Right ventricle myocardium superior (tissue), 1 donor: ENCODE results near the gene LSAMP. TPM values are rescaled to one million over a fixed set of nuclear protein-coding genes. Genes with fewer than 3 reads are reported as not detected.
A peak's percentile ranks its signal among the peaks of the same experiment; 100 is the strongest.

Experiments
- ATAC-seq: fragments of 200-7000 bp; cut with Tn5 transposase; one replicate; pipeline ENCODE4 v1.9.1; 2020; ENCODE audit warnings: mild to moderate bottlenecking; ENCODE audit not compliant: poor library complexity
- DNase-seq: peaks from one replicate; pipeline ENCODE4 v3.0.0-alpha.2; 2020
- intact Hi-C: fragments of 100-400 bp; cut with DNase I; formaldehyde crosslinking; loops from one replicate; pipeline ENCODE4 v1.11.2; 2022
- total RNA-seq: library from RNA; stranded (reverse); fragmentation: NEBNext Ultra II Directional; extraction: Animal tissue kit (Norgen Biotek cat#: 25700); gene quantifications from one replicate; pipeline ENCODE4 v1.2.1, GENCODE V29; 2021
- donor health status: DM: no; HTN: yes; CAD: no; lungs with severe emphysema.

LSAMP gene
- total RNA-seq, 1 donor from 2014 or later = 5.2 TPM

DNA sequence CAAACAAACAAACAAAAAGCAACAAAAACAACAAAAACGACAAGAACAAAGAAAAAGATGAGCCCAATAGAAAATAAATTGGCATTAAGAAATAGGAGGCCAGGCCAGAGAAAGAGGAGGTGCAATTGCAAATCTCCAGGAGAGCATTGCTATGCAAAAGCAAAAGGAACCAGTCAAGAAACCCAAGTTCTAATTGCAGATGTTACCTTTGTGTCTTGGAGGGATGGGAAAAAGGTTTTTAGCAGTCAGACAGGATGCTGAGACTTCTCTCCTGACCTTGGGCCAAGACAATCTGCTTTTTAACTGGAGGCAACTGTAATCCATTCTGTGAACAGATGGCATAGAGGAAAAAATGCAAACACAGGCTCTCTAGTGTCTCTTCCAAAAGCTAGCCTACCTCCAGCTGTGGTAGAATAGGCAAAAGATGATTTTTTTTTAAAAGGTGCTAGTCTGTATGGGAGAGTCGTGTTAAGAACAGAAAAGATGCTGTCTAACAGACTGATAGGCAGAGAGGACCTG, 56.4 kb downstream of the LSAMP start:
- no peak for ATAC-seq
- DNase-seq = no peak
- intact Hi-C loops = no loop called here

DNA sequence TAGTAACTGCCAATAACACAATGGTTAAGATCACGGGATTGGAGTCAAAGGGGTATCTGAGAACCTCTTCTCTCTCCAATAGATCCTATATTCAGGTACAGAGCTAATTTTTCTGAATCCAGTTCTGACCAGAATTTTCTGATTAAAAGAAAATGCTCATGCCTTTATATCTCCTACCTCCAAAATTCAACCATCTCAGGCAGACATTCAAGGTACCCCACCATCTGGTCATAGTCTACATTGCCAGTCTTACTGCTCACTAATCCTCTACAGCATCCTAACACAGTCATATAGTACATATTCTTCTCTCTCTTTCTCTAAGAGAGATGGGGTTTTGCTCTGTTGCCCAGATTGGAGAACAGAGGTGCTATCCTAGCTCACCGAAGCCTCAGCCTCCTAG, 59.1 kb downstream of the LSAMP start:
- ATAC-seq (no peak), DNase-seq (no peak)
- intact Hi-C loops = no loop called here

DNA sequence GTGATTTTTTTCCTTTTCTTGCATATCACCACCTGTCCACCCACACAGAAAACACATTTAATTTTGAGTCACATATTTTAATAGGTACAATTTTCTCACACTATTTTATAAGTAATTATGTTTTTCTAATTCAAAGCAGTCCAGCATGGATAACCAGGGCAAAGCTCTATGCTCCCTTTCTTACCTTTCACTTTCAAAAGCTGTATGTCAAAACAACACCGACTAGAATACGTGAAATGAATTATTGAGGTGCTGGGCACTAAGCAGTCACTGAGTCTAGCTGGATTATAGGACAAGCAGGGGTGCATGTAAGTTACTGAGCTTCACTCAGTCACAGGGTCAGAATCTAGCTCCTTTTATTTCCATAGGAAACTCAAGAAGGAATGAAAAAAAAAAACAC, 60.6 kb downstream of the LSAMP start:
- DNase-seq (no peak), ATAC-seq (no peak)
- intact Hi-C loops = no loop called here

DNA sequence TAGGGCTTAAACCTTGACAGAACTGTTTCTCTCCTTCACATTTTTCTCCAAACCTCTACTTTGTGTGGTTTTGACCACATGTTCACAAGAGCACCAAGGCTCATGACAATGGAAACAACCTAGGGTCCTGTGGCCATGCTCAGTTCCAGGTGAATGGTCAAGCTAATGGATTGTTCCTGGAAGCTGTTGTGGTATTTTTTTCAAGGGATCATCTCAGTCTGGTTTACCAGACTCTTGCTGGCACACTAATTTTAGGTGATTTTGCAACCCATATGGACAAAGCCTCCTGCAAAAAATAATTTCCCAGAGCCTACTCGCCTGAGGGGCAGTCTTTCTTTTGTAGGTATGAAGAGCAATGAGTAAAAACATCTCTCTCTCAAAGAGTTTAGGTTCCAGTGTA, 67.2 kb downstream of the LSAMP start:
- DNase-seq (no peak), ATAC-seq (no peak)
- intact Hi-C loops = no loop called here

DNA sequence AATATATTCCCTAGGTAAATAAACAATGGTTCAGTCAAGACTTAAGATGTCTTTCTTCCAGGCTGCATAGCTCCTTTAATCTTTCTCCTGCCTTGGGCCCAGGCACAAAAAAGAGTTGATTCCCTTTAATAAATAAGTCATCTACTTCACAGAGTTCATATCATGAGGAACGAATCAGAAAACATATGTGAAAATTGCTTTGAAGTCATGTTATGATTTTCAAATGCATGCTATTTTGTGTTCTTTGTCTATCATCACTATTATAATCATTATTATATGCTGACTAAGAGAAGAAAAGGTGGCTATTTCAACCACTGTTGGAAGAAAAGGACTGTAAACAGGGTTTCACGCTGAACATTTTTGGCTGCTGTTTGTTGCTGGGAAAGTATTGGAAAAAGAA, 70.4 kb downstream of the LSAMP start:
- DNase-seq (no peak), ATAC-seq (no peak)
- intact Hi-C loops = no loop called here

DNA sequence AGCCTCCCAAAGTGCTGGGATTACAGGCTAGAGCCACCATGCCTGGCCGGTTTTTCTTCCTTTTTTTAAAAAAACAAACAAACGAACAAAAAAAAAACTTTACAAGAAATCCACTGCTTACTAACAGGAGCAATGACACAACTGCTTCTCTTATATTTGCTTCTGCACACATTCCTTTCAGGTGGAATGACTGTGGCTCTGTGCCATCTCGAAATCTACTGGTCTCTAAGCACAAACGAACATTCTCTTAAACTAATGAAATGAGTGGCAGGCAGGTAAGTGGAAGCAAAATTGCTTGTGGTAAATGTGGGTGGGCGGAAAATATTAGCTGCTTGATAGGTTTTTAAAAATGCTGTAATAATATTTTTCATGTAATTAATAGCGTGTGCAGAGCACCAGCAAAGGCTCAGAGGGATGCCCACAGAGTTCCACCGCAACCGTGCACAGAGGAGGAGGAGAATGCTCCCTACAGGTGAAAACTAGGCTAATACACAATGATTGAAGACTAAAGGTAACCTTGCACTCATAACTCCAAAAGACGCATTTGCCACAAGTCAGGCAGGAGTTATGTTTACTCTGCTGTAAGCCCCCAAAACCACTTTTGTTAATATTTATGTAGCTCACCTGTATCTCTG, 77.4 kb downstream of the LSAMP start:
- DNase-seq (no peak), ATAC-seq (no peak)
- intact Hi-C loops = no loop called here

DNA sequence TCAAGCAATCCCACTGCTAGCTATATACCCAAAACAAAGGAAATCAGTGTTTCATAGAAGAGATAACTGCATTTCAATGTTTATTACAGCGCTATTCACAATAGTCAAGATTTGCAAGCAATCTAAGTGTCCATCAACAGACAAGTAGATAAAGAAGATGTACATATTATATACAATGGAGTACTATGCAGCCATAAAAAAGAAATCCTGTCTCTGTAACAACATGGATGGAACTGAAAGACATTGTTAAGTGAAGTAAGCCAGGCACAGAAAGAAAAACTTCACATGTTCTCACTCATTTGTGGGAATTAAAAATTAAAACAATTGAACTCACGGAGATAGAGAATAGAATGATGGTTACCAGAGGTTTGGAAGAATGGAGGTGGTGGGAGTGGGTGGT, 89.2 kb downstream of the LSAMP start:
- DNase-seq (no peak), ATAC-seq (no peak)
- intact Hi-C loops = no loop called here

DNA sequence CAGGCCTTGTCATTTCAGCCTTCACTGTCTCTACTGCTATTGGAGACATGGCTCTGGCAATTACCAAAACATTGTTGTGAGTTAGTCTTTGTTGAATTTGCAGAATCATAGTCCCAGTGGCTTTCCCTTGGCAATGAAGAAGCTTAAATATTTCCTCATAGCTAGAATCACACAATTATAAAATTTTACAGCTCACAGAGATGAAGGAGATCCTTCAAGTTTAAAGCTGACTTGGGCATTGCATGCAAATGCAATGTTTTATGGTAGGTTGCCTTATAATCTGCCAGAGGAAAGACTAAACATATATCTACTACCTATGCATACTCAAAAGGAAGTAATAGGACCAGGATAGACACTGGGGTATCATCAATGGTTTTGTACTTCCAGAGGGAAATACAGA, 90.9 kb downstream of the LSAMP start:
- no peak for ATAC-seq
- intact Hi-C loops = no loop called here
- DNase-seq = no peak

DNA sequence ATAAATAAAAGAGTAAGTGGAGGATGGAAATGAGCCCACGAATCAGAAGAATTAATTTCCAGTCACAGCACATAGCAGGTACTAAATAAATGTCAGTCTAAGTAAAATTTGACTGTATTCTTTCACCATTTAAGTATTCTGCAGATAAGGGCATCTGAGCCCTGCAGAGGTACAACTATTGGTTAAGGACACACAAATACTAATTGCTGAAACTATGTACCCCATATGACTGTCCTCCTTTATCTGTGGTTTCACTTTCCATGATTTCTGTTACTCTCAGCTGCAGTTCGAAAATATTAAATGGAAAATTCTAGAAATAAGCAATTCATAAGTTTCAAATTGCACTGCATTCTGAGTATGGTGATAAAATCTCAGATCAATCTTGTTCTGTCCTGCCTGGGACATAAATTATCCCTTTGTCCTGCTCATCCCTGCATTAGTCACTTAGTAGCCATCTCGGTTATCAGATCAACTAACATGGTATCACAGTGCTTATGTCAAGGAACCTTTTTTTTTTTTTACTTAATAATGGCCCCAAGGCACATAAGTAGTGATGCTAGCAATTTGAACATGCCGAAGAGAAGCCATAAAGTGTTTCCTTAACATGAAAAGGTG, 95.1 kb downstream of the LSAMP start:
- intact Hi-C loops = no loop called here
- DNase-seq = no peak

DNA sequence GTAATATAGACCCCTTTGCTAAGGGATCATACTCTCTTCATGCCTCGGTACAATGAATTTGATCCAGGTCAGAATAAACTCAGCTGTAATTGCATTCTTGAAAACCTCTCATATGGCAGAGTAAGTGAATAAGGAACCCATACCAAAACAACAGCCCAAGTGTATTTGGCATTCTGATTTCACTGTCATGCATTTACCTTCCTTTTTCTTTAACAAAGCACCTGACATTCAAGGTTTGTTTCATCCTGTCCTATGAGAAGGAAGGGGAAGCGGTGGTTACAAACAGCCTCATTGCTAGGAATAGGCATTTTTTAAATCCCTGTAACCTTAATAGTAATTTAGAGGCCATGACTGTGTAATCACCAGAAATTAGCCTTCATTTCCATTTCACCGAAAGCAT, 97.1 kb downstream of the LSAMP start:
- ATAC-seq = no peak

More for the DNA sequence above, 95.1 kb downstream of the LSAMP start:
- no peak for ATAC-seq

DNA sequence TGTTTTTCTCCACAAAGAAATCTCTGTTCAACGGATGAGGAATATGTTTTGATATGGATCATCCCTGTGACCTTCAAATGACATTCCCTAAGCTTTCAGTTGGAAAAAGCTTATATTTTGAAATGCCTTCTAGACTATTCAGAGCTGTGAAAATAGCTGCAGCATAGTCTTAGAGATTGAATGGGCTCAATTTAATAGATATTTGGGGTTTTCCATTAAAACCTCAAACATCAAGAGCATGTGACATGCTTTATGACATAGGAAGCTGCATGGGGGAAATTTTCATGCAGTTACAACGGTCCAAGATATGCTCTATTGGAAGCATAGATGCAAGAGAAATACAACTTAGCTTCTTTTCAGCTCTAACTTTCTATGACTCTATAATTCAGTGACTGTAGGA, 102.8 kb downstream of the LSAMP start:
- no peak for ATAC-seq
- no peak for DNase-seq
- intact Hi-C loops = no loop called here

More for the DNA sequence above, 97.1 kb downstream of the LSAMP start:
- no peak for DNase-seq
- intact Hi-C loops = no loop called here

DNA sequence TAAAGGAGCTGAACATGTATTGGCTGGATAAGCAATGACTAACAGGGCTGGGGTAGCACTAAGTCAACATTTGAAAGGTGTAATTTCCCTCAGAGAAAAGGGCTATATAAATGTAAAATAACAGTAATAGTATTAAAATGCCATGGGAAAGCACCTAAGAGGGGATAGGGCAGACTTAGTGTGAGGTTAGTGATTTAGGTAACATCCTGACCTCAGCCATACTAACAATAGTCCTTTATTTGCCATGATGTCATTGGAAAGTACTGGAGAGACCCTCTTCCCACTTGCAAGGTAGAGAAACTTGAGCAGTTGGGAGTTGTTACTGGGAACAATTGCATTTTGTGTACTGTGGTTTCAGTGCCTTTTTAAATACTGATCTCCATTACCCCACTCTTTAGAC, 103.4 kb downstream of the LSAMP start:
- ATAC-seq = no peak
- DNase-seq = no peak
- intact Hi-C loops = no loop called here

DNA sequence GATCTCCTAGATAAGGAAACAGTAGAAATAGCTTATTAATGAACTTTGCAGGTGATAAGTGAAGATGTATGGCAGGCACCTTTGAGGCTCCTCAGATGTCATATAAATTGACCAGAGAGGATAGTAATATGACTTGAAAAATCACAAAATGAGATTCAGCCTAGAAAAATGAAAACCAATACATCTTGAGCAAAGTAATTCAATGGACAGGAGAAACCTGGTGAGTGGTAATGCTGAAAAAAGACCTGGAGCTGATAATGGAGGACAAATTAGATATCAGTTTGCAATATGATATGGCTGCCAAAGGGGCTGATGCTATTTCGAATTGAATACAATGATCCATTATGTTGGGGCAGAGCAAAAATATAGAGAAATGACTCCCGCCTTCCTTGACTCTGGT, 103.9 kb downstream of the LSAMP start:
- DNase-seq (no peak), ATAC-seq (no peak)
- intact Hi-C loops = no loop called here

DNA sequence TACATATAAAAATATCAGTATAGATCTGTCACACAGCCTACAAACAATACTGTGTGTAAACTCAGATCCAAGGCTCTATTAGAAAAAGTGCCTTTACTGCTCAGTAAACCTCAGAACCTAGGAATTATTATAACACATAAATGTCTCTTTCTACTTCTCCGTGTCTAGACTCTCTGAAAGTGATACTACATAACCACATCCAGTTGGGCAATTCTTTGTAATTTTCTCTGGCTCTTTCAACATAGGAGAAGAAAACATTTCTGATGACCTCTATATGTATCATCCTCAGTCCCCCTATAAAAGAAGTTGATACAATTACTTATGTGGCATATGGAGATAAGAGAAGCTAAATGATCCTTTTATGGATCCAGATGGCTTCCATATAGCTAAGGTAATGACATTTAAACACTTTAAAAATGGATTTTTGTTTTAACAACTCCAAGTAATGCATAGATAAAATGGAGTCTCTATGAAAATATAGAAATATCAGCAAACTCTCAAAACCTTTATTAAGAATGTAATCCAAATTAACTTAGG, 104.5 kb downstream of the LSAMP start:
- intact Hi-C loops = no loop called here
- ATAC-seq (no peak), DNase-seq (no peak)

DNA sequence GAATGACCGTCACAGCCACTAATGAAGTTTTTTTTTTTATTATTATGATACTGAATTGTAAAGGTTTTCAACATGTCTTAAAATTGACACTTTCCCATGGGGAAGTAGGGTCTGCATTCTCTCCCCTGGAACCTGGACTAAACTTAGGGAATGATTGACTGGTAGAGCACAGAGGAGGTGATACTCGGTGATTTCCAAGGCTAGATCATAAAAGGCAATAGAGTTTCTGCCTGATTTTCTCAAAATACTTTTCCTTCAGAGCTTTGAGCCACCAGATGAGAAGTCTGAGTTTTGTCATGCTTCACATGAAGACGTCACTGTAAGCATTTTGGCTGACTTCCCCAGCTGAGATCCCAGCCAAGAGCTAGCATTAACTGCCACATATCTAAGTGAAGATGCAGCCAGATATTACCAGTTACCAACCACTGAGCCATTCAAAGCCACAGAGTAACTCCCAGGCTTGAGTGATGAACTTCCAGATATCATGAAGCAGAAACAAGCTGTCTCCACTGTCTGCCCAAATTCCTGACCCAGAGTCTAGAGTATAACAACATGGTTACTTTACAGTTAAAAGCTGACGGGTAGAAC, 105.8 kb downstream of the LSAMP start:
- ATAC-seq (peak; percentile 41), DNase-seq (peak; percentile 50)
- intact Hi-C loops = no loop called here

DNA sequence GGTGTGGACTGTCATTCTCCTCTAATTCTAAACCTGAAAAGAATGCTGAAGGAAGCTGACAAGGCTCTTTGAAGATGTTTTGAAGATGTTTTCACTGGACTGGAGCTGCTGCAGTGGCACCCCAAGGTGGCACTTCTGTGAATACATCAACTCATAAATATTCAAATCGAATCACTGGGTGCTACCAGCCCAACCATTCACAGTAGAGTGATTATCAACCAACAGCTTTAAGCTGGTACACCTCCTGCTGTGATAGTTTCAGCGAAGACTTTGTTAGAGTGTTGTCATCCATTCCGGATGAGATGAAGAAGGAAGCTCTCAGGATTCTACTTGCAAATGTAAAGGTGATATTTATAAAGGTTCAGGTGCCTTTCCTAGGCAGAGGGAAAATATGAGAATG, 106.6 kb downstream of the LSAMP start:
- intact Hi-C loops = no loop called here
- DNase-seq (no peak), ATAC-seq (no peak)

DNA sequence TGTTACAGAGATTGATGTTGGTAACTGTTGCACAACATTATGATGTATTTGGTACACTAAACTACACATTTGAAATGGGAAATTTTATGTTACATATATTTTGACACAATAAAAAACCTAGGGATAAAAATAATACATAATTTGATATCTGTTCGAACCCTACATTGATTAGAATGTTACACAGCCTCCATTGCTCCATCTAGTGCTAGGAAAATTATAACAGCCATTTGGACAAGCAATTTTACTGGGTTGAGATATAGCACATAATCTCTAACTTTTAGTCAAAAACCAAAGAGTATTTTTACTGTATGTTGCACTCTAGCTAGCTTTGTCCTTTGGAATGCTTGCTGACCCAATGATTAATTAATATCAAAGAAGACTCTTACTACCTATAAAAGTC, 108.1 kb downstream of the LSAMP start:
- intact Hi-C loops = no loop called here
- no peak for ATAC-seq
- DNase-seq = no peak

DNA sequence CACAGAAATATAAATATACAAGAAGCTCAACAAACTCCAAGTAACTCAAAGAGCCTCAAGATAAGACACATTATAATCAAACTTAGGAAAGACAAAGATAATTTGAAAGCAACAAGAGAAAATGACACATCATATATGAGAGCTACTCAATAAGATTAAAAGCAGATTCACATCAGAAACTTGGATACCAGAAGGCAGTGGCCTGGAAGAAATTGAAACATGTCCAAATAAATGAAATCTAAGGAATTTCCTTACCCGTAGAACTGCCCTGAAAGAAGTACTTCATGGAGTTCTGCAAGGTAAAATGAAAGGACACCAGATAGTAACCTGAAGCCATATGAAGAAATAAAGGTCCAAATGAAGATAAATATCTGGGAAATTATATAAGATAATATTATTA, 113.9 kb downstream of the LSAMP start:
- no peak for ATAC-seq
- intact Hi-C loops = no loop called here
- DNase-seq = no peak

DNA sequence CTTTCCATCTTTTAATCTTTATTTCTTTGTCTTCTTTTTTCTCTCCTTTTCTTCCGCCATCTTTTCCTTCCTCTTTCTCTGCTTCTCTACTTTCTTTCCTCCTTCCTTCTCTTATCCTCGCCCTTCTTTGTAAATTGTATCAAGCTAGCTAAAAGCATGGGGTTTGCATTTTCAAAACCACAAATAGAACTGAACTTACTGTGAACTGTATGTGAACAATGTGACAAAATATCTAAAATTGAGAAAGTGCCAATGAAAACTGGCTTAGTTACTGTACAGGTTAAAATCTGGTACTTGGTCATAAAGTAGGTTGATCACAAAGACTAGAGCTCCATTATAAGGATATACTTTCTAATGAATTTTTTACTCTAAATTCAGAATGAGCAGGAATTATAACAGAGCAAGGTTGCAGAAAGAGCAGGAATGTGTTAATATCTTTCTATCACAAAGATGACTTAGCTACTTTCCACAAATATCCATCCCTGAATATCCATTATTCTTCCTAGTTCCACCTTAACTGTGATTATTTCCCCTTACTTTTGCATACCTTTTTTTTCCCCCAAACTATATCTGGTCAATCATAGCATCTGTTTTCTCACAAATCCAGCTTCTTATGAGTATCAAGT, 122.4 kb downstream of the LSAMP start:
- ATAC-seq (no peak), DNase-seq (no peak)
- intact Hi-C loops = no loop called here

DNA sequence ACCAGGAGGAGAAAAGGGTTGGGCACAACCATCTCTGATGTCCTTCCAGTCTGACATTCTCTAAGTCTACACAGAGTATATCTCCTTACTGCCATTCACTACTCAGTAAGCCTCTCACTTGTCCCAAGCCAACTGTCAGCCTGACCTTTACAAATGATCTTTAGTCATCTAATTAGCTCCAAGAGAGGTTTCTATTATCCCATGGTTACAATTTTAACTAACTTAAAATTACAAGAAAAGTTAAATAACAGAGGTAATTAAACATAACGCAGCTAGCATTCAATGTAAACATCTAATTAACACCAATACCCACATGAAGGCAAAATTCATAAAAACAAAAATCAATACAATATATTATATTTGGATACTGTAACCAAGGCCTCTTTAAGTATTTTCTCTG, 126.9 kb downstream of the LSAMP start:
- intact Hi-C loops = no loop called here
- ATAC-seq (no peak), DNase-seq (no peak)
